GM23338 (cell line): ENCODE measurements around the gene EFCAB6. TPM values are rescaled to one million over a fixed set of nuclear protein-coding genes. Genes with fewer than 3 reads are reported as not detected.

Experiments
- ATAC-seq: fragments of 200-7000 bp; cut with Tn5 transposase; 3 replicates; pipeline ENCODE4 v1.9.1; 2020
- DNase-seq: peaks from one replicate; pipeline ENCODE4 v3.0.0-alpha.2; 2015; ENCODE audit warnings: low spot score
- H2AFZ ChIP-seq: fragments of 200-600 bp; sonication (generic); 2 replicates; pipeline ENCODE4 v1.8.0; 2016; ENCODE audit warnings: antibody characterized with exemption, mild to moderate bottlenecking, moderate library complexity
- H3F3A ChIP-seq: fragments of 200-600 bp; sonication (generic); replicated peaks from 2 replicates; pipeline ENCODE4 v1.8.0; 2017; ENCODE audit warnings: antibody characterized with exemption, mixed run types, low read depth
- H3K27ac ChIP-seq: fragments of 200-600 bp; sonication (generic); 2 replicates; pipeline ENCODE4 v1.6.1; 2016; ENCODE audit warnings: low read depth
- H3K27me3 ChIP-seq: fragments of 200-600 bp; sonication (generic); 2 replicates; pipeline ENCODE4 v1.8.0; 2016; ENCODE audit warnings: mild to moderate bottlenecking, mixed run types, moderate library complexity; ENCODE audit not compliant: insufficient read depth
- H3K36me3 ChIP-seq: fragments of 200-600 bp; sonication (generic); 2 replicates; pipeline ENCODE4 v1.8.0; 2016; ENCODE audit warnings: mild to moderate bottlenecking; ENCODE audit not compliant: insufficient read depth
- H3K4me1 ChIP-seq: fragments of 200-600 bp; sonication (generic); 2 replicates; pipeline ENCODE4 v1.8.0; 2016; ENCODE audit warnings: mild to moderate bottlenecking, moderate library complexity; ENCODE audit not compliant: insufficient read depth
- H3K4me2 ChIP-seq: fragments of 200-600 bp; sonication (generic); 2 replicates; pipeline ENCODE4 v1.7.1; 2017; ENCODE audit warnings: mixed run types
- H3K4me3 ChIP-seq: fragments of 200-600 bp; sonication (generic); 2 replicates; pipeline ENCODE4 v1.6.1; 2016; ENCODE audit warnings: mixed run types
- H3K79me2 ChIP-seq: fragments of 200-600 bp; sonication (generic); replicated peaks from 2 replicates; pipeline ENCODE4 v1.8.0; 2017; ENCODE audit warnings: mild to moderate bottlenecking; ENCODE audit not compliant: insufficient read depth
- H3K9me2 ChIP-seq: fragments of 200-600 bp; sonication (generic); 2 replicates; pipeline ENCODE4 v1.8.0; 2017; ENCODE audit not compliant: insufficient read depth
- H4K20me1 ChIP-seq: fragments of 200-600 bp; sonication (generic); replicated peaks from 2 replicates; pipeline ENCODE4 v1.8.0; 2017; ENCODE audit warnings: mild to moderate bottlenecking; ENCODE audit not compliant: insufficient read depth
- H3K27ac Mint-ChIP-seq: 2 replicates; pipeline ENCODE4 v1.8.0; 2020; ENCODE audit warnings: inconsistent platforms, mild to moderate bottlenecking, moderate library complexity, mixed read lengths
- H3K27me3 Mint-ChIP-seq: 3 replicates; pipeline ENCODE4 v1.8.0; 2022; ENCODE audit warnings: low read depth, mild to moderate bottlenecking, moderate library complexity, mixed read lengths, inconsistent platforms; ENCODE audit not compliant: insufficient read depth, poor library complexity
- H3K36me3 Mint-ChIP-seq: 3 replicates; pipeline ENCODE4 v1.8.0; 2021; ENCODE audit warnings: low read depth, mild to moderate bottlenecking, inconsistent platforms, moderate library complexity, mixed read lengths
- H3K4me1 Mint-ChIP-seq: 3 replicates; pipeline ENCODE4 v1.8.0; 2020; ENCODE audit warnings: mild to moderate bottlenecking, inconsistent platforms, mixed read lengths
- H3K4me3 Mint-ChIP-seq: 3 replicates; pipeline ENCODE4 v1.8.0; 2021; ENCODE audit warnings: moderate library complexity, mild to moderate bottlenecking, inconsistent platforms, mixed read lengths
- H3K9me3 Mint-ChIP-seq: 3 replicates; pipeline ENCODE4 v1.8.0; 2020; ENCODE audit warnings: moderate library complexity, mild to moderate bottlenecking, inconsistent platforms, mixed read lengths
- CREB1 ChIP-seq: fragments of 250-450 bp; sonication (Bioruptor Pico); IDR thresholded peaks from 2 replicates; pipeline ENCODE4 v1.5.0; 2020; ENCODE audit warnings: low read depth, mild to moderate bottlenecking, moderate library complexity
- EZH2 ChIP-seq: fragments of 200-600 bp; sonication (generic); IDR thresholded peaks from one replicate; pipeline ENCODE4 v1.8.0; 2017; ENCODE audit warnings: antibody characterized with exemption, mild to moderate bottlenecking, low read depth; ENCODE audit not compliant: unreplicated experiment
- EZH2phosphoT487 ChIP-seq: fragments of 200-600 bp; sonication (generic); IDR thresholded peaks from one replicate; pipeline ENCODE4 v1.8.1; 2018; ENCODE audit warnings: antibody characterized with exemption; ENCODE audit not compliant: unreplicated experiment
- JUNB ChIP-seq: IDR thresholded peaks from one replicate; pipeline ENCODE4 v1.6.1; 2016; ENCODE audit warnings: antibody characterized with exemption; ENCODE audit not compliant: unreplicated experiment
- NANOG ChIP-seq: IDR thresholded peaks from 2 replicates; pipeline ENCODE4 v1.6.1; 2016; ENCODE audit warnings: antibody characterized with exemption, borderline replicate concordance
- POLR2AphosphoS5 ChIP-seq: IDR thresholded peaks from 2 replicates; pipeline ENCODE4 v1.6.1; 2016; ENCODE audit warnings: antibody characterized with exemption, low read depth
- ZNF114 ChIP-seq: fragments of 250-450 bp; sonication (Bioruptor Pico); IDR thresholded peaks from 2 replicates; pipeline ENCODE4 v1.5.0; 2020; ENCODE audit warnings: mild to moderate bottlenecking, moderate library complexity
- ZNF331 ChIP-seq: fragments of 250-450 bp; sonication (Bioruptor Pico); IDR thresholded peaks from 2 replicates; pipeline ENCODE4 v1.5.0; 2020; ENCODE audit warnings: low read depth, mild to moderate bottlenecking, moderate library complexity
- polyA plus RNA-seq: library from polyadenylated mRNA; unstranded; fragments of >200 nt; fragmentation: Nextera tagmentation; extraction: Ambion mirVana; gene quantifications from 2 replicates; pipeline ENCODE4 v1.2.1, GENCODE V29; 2016
- total RNA-seq: library from RNA; depleted of rRNA; stranded (reverse); fragments of >200 nt; shearing (Covaris generic); gene quantifications from 2 replicates; pipeline ENCODE4 v1.2.3, GENCODE V29; 2014
- TF ChIP-seq, protein P1 (sequence below): IDR thresholded peaks from one replicate; pipeline ENCODE4 v1.6.1; 2018; ENCODE audit warnings: antibody characterized with exemption; ENCODE audit not compliant: unreplicated experiment
- TF ChIP-seq, protein P2 (sequence below): IDR thresholded peaks from 2 replicates; pipeline ENCODE4 v1.6.1; 2016; ENCODE audit warnings: antibody characterized with exemption
- TF ChIP-seq, protein P3 (sequence below), 2 experiments: fragments of 200-600 bp in 1 of 2; sonication (generic) in 1 of 2; conservative IDR thresholded peaks; 2 replicates each; pipeline versions ENCODE4 v1.5.1 to v1.6.1; 2016 to 2017; ENCODE audit warnings: antibody characterized with exemption in 2 of 2, low read depth in 2 of 2, mild to moderate bottlenecking in 2 of 2, moderate library complexity in 1 of 2

EFCAB6 gene
- total and polyA plus RNA-seq, 2 experiments from 2014 or later: 1.1 to 1.8 TPM

DNA sequence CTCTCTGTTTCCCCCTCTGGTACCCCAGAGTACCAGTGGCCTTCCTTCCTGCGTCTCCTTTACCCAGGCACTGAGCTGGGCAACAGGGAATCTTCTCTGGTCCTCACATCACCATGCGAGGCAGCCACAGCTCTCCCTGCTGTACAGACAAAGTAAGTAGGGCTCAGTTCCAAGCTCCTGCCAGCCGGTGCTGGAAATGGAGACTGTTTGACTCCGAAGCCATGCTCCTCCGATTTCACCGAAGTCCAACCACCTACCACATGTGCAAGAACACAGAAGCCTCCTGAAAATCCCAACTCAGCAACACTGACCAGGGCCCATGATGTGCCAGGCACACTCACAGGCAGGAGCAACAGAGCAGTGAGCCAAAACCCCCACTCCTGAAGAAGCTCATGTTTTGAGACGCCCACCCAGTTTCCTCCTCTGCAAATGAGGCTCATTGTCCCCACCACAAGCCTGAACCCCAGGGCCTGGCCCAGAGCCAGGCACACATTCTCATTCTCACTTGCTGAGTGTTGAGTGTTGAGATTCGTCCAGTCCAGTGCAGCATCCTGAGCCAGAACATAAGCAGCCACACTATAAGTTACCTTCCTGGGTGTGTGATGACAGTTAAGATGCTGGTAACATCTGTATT is 244.3 kb downstream of the EFCAB6 start:
- no peaks in the 10 kb centered on the region for H3F3A ChIP-seq
- Mint-ChIP-seq H3K9me3 (no peaks in the 10 kb centered on the region), H3K27me3 (peaks cover 9% of the 10 kb centered on the region), H3K27ac (no peak overlapping the region), H3K4me3 (no peak overlapping the region), H3K4me1 (peaks cover 27% of the 10 kb centered on the region), H3K36me3 (no peaks in the 10 kb centered on the region)
- H3K36me3 ChIP-seq: no peaks in the 10 kb centered on the region
- no peaks in the 10 kb centered on the region for H4K20me1 ChIP-seq
- H2AFZ ChIP-seq: no peak overlapping the region
- no peaks in the 10 kb centered on the region for H3K79me2 ChIP-seq
- no peak for DNase-seq
- H3K27ac ChIP-seq: no peak overlapping the region
- TF ChIP-seq CREB1 (no peak), JUNB (no peak), ZNF331 (CRISPR knock-in tag) (no peak), EZH2phosphoT487 (no peak), NANOG (no peak), EZH2 (no peak), ZNF114 (no peak)
- TF ChIP-seq, protein P1, sequence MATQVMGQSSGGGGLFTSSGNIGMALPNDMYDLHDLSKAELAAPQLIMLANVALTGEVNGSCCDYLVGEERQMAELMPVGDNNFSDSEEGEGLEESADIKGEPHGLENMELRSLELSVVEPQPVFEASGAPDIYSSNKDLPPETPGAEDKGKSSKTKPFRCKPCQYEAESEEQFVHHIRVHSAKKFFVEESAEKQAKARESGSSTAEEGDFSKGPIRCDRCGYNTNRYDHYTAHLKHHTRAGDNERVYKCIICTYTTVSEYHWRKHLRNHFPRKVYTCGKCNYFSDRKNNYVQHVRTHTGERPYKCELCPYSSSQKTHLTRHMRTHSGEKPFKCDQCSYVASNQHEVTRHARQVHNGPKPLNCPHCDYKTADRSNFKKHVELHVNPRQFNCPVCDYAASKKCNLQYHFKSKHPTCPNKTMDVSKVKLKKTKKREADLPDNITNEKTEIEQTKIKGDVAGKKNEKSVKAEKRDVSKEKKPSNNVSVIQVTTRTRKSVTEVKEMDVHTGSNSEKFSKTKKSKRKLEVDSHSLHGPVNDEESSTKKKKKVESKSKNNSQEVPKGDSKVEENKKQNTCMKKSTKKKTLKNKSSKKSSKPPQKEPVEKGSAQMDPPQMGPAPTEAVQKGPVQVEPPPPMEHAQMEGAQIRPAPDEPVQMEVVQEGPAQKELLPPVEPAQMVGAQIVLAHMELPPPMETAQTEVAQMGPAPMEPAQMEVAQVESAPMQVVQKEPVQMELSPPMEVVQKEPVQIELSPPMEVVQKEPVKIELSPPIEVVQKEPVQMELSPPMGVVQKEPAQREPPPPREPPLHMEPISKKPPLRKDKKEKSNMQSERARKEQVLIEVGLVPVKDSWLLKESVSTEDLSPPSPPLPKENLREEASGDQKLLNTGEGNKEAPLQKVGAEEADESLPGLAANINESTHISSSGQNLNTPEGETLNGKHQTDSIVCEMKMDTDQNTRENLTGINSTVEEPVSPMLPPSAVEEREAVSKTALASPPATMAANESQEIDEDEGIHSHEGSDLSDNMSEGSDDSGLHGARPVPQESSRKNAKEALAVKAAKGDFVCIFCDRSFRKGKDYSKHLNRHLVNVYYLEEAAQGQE: no peak
- 0 out of 2 replicates have a peak, but pooled peaks cover 6% of the 10 kb centered on the region for H3K9me2 ChIP-seq
- no peak overlapping the region for H3K4me3 ChIP-seq
- no peak overlapping the region for H3K4me2 ChIP-seq
- peaks cover 7% of the 10 kb centered on the region; the same call in 1 of the 2 replicates for H3K4me1 ChIP-seq
- no peaks in the 10 kb centered on the region for H3K27me3 ChIP-seq
- no peak for ATAC-seq

DNA sequence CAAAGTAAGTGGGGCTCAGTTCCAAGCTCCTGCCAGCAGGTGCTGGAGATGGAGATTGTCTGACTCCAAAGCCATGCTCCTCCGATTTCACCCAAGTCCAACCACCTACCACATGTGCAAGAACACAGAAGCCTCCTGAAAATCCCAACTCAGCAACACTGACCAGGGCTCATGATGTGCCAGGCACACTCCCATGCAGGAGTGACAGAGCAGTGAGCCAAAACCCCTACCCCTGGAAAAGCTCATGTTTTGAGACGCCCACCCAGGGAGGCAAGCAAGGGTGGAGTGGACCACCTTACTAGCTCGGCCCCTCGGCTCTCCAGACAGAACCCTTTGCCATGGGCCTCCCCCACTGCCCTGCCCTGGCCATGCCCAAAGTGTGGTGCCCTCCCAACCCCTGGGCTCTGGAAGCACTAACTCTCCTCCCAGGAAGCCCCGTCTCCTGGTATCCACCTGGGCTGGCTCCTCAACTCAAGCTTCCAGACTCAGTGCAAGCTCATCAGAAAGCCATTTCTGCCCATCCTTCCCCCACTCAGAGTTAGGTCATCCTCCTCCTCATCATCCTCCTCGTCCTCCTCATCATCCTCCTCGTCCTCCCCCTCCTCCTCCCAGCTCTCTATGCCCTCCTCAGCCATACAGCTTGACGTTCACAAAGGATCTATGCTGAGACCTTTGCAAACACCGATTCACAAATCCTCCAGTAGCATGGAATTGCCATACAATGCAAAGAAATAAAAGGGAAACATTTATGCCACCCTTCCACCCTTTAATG is 245.4 kb downstream of the EFCAB6 start:
- Histone ChIP-seq H3K27me3 (no peaks in the 10 kb centered on the region), H3K9me2 (0 out of 2 replicates have a peak, but pooled peaks cover 6% of the 10 kb centered on the region), H2AFZ (no peak overlapping the region), H3F3A (no peaks in the 10 kb centered on the region), H3K36me3 (no peaks in the 10 kb centered on the region), H3K27ac (no peak overlapping the region), H3K79me2 (no peaks in the 10 kb centered on the region), H3K4me2 (no peak overlapping the region), H3K4me3 (no peak overlapping the region), H4K20me1 (no peaks in the 10 kb centered on the region), H3K4me1 (peaks cover 7% of the 10 kb centered on the region; the same call in 1 of the 2 replicates)
- DNase-seq (no peak), ATAC-seq (no peak)
- H3K4me3 Mint-ChIP-seq: no peak overlapping the region
- H3K27me3 Mint-ChIP-seq: peaks cover 9% of the 10 kb centered on the region
- peaks cover 23% of the 10 kb centered on the region for H3K4me1 Mint-ChIP-seq
- H3K27ac Mint-ChIP-seq: no peak overlapping the region
- no peaks in the 10 kb centered on the region for H3K36me3 Mint-ChIP-seq
- H3K9me3 Mint-ChIP-seq: no peaks in the 10 kb centered on the region
- TF ChIP-seq NANOG (no peak), EZH2phosphoT487 (no peak), POLR2AphosphoS5 (no peak), ZNF331 (CRISPR knock-in tag) (no peak), ZNF114 (no peak)
- TF ChIP-seq, protein P2, sequence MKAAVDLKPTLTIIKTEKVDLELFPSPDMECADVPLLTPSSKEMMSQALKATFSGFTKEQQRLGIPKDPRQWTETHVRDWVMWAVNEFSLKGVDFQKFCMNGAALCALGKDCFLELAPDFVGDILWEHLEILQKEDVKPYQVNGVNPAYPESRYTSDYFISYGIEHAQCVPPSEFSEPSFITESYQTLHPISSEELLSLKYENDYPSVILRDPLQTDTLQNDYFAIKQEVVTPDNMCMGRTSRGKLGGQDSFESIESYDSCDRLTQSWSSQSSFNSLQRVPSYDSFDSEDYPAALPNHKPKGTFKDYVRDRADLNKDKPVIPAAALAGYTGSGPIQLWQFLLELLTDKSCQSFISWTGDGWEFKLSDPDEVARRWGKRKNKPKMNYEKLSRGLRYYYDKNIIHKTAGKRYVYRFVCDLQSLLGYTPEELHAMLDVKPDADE: no peak
- TF ChIP-seq, protein P3, sequence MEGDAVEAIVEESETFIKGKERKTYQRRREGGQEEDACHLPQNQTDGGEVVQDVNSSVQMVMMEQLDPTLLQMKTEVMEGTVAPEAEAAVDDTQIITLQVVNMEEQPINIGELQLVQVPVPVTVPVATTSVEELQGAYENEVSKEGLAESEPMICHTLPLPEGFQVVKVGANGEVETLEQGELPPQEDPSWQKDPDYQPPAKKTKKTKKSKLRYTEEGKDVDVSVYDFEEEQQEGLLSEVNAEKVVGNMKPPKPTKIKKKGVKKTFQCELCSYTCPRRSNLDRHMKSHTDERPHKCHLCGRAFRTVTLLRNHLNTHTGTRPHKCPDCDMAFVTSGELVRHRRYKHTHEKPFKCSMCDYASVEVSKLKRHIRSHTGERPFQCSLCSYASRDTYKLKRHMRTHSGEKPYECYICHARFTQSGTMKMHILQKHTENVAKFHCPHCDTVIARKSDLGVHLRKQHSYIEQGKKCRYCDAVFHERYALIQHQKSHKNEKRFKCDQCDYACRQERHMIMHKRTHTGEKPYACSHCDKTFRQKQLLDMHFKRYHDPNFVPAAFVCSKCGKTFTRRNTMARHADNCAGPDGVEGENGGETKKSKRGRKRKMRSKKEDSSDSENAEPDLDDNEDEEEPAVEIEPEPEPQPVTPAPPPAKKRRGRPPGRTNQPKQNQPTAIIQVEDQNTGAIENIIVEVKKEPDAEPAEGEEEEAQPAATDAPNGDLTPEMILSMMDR (conservative IDR thresholded peaks at IDR 0.05; ENCODE audit: low read depth in 2 of 2): no peak
